ENCODE measurements around the gene CEP152. TPM values are rescaled to one million over a fixed set of nuclear protein-coding genes. Genes with fewer than 3 reads are reported as not detected.
A peak's percentile ranks its signal among the peaks of the same experiment; 100 is the strongest.

CEP152 gene
- total RNA-seq, 1 donor from 2014 or later = 4.2 TPM

DNA sequence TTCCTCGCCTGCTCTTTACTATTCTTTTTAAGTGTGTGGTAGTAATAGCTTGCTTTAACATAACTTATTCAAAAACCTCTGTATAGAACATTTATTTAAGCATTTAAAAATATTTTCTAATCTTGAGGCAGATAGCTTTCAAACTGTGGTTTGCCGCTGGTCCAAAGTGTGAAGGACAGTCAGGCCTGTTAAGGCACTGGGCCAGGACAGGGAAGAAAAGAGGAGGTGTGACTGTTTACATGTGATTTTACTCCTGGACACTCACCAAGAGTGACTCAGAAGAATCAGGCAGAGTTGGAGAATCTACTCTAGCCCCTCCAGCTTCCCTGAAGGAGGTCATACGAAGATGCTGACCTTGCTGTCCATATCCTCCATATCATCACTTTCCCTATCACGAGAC lies 44.7 kb downstream of the CEP152 start:
- DNase-seq (ENCODE audit: low read depth) = peak; percentile 68
- FAIRE-seq = no peak

DNA sequence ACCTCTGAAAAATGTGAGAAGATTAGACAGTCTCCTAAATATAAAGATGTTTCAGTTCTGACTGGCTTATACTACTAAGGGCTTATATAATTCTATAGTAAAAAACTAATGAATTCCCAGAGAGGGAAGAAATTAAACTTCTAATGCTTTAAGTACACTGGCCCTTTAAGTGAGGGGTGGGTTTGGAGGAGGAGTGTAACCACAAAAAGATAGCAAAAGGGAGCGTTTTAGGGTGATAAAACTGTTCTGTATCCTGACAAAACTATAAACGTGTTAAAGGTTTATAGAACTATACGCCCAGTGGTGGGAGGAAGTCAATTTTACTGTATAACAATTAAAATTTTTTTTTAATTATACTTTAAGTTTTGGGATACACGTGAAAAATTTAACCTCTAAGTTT lies 45.8 kb downstream of the CEP152 start:
- H3K4me2 ChIP-seq (ENCODE audit: low read length) = no peak overlapping the region
- H3K27ac ChIP-seq (ENCODE audit: low read depth, low read length) = no peak overlapping the region
- no peak overlapping the region for H3K4me3 ChIP-seq (ENCODE audit: insufficient read depth, low read depth, low read length)
- Mint-ChIP-seq H3K4me1 (ENCODE audit: low read depth, unreplicated experiment) (peaks cover under 1% of the 10 kb centered on the region), H3K4me3 (ENCODE audit: unreplicated experiment) (no peak overlapping the region), H3K9me3 (ENCODE audit: unreplicated experiment) (no peaks in the 10 kb centered on the region), H3K27me3 (ENCODE audit: low read depth, unreplicated experiment) (no peaks in the 10 kb centered on the region), H3K27ac (ENCODE audit: unreplicated experiment) (no peak overlapping the region), H3K36me3 (ENCODE audit: low read depth, unreplicated experiment) (no peaks in the 10 kb centered on the region)
- DNase-seq (ENCODE audit: low read depth) (no peak), FAIRE-seq (no peak)
- no peaks in the 10 kb centered on the region for H3K27me3 ChIP-seq (ENCODE audit: insufficient read depth, low read length)
- H3K9ac ChIP-seq (ENCODE audit: low read length) = no peak overlapping the region
- peaks cover 2% of the 10 kb centered on the region for H3K36me3 ChIP-seq (ENCODE audit: insufficient read depth, low read length)
- H2AFZ ChIP-seq (ENCODE audit: low read depth, low read length) = no peak overlapping the region
- no peak for TF ChIP-seq EZH2 (IDR thresholded peaks at IDR 0.05; ENCODE audit: insufficient read depth, low read length)
- no peak for TF ChIP-seq CTCF (IDR thresholded peaks at IDR 0.05; ENCODE audit: insufficient read depth, low read depth, low read length)
- H4K20me1 ChIP-seq (ENCODE audit: insufficient read depth, low read length) = no peaks in the 10 kb centered on the region
- H3K4me1 ChIP-seq (ENCODE audit: insufficient read depth, low read length) = no peaks in the 10 kb centered on the region
- no peaks in the 10 kb centered on the region for H3K9me3 ChIP-seq (ENCODE audit: insufficient read depth, low read depth, low read length)
- no peaks in the 10 kb centered on the region for H3K79me2 ChIP-seq (ENCODE audit: insufficient read depth, low read length)

More for the DNA sequence above, 44.7 kb downstream of the CEP152 start:
- Histone ChIP-seq H2AFZ (ENCODE audit: low read depth, low read length) (no peak overlapping the region), H3K36me3 (ENCODE audit: insufficient read depth, low read length) (peaks cover 2% of the 10 kb centered on the region), H3K27me3 (ENCODE audit: insufficient read depth, low read length) (no peaks in the 10 kb centered on the region), H3K9me3 (ENCODE audit: insufficient read depth, low read depth, low read length) (no peaks in the 10 kb centered on the region), H3K27ac (ENCODE audit: low read depth, low read length) (no peak overlapping the region), H3K4me2 (ENCODE audit: low read length) (no peak overlapping the region), H3K4me3 (ENCODE audit: insufficient read depth, low read depth, low read length) (no peak overlapping the region), H3K9ac (ENCODE audit: low read length) (no peak overlapping the region), H4K20me1 (ENCODE audit: insufficient read depth, low read length) (no peaks in the 10 kb centered on the region), H3K4me1 (ENCODE audit: insufficient read depth, low read length) (no peaks in the 10 kb centered on the region), H3K79me2 (ENCODE audit: insufficient read depth, low read length) (no peaks in the 10 kb centered on the region)
- H3K9me3 Mint-ChIP-seq (ENCODE audit: unreplicated experiment) = no peaks in the 10 kb centered on the region
- H3K36me3 Mint-ChIP-seq (ENCODE audit: low read depth, unreplicated experiment) = no peaks in the 10 kb centered on the region
- H3K4me1 Mint-ChIP-seq (ENCODE audit: low read depth, unreplicated experiment) = no peaks in the 10 kb centered on the region
- no peak overlapping the region for H3K27ac Mint-ChIP-seq (ENCODE audit: unreplicated experiment)
- H3K27me3 Mint-ChIP-seq (ENCODE audit: low read depth, unreplicated experiment) = no peaks in the 10 kb centered on the region
- no peak for TF ChIP-seq CTCF (IDR thresholded peaks at IDR 0.05; ENCODE audit: insufficient read depth, low read depth, low read length)
- TF ChIP-seq EZH2 (IDR thresholded peaks at IDR 0.05; ENCODE audit: insufficient read depth, low read length) = no peak
- no peak overlapping the region for H3K4me3 Mint-ChIP-seq (ENCODE audit: unreplicated experiment)

- Histone ChIP-seq H3K79me2 (ENCODE audit: insufficient read depth, low read length) (no peaks in the 10 kb centered on the region), H3K27ac (ENCODE audit: low read depth, low read length) (no peak overlapping the region), H3K36me3 (ENCODE audit: insufficient read depth, low read length) (no peaks in the 10 kb centered on the region), H3K9me3 (ENCODE audit: insufficient read depth, low read depth, low read length) (no peaks in the 10 kb centered on the region), H3K27me3 (ENCODE audit: insufficient read depth, low read length) (no peaks in the 10 kb centered on the region), H3K4me1 (ENCODE audit: insufficient read depth, low read length) (no peaks in the 10 kb centered on the region), H3K9ac (ENCODE audit: low read length) (no peak overlapping the region), H2AFZ (ENCODE audit: low read depth, low read length) (no peak overlapping the region), H3K4me3 (ENCODE audit: insufficient read depth, low read depth, low read length) (no peak overlapping the region), H3K4me2 (ENCODE audit: low read length) (no peak overlapping the region), H4K20me1 (ENCODE audit: insufficient read depth, low read length) (no peaks in the 10 kb centered on the region)
- Mint-ChIP-seq H3K27me3 (ENCODE audit: low read depth, unreplicated experiment) (no peaks in the 10 kb centered on the region), H3K9me3 (ENCODE audit: unreplicated experiment) (no peaks in the 10 kb centered on the region), H3K36me3 (ENCODE audit: low read depth, unreplicated experiment) (no peaks in the 10 kb centered on the region), H3K4me3 (ENCODE audit: unreplicated experiment) (no peak overlapping the region), H3K27ac (ENCODE audit: unreplicated experiment) (no peak overlapping the region), H3K4me1 (ENCODE audit: low read depth, unreplicated experiment) (peaks cover 1% of the 10 kb centered on the region)
- TF ChIP-seq EZH2 (IDR thresholded peaks at IDR 0.05; ENCODE audit: insufficient read depth, low read length) (no peak), CTCF (IDR thresholded peaks at IDR 0.05; ENCODE audit: insufficient read depth, low read depth, low read length) (no peak)
- DNase-seq (ENCODE audit: low read depth) (no peak), FAIRE-seq (no peak)
Observed at GRCh38 chr15:48761393-48762158, 49.3 kb downstream of the CEP152 start.

Data from astrocyte (in vitro differentiated cells and primary cell).